GM19043 (cell line): ENCODE results near the gene FOXS1.

Experiments
- ATAC-seq: cut with Tn5 transposase; IDR thresholded peaks from one replicate; pipeline ENCODE4 v1.9.1; 2021; ENCODE audit warnings: low read depth; ENCODE audit not compliant: unreplicated experiment

The FOXS1 gene

DNA sequence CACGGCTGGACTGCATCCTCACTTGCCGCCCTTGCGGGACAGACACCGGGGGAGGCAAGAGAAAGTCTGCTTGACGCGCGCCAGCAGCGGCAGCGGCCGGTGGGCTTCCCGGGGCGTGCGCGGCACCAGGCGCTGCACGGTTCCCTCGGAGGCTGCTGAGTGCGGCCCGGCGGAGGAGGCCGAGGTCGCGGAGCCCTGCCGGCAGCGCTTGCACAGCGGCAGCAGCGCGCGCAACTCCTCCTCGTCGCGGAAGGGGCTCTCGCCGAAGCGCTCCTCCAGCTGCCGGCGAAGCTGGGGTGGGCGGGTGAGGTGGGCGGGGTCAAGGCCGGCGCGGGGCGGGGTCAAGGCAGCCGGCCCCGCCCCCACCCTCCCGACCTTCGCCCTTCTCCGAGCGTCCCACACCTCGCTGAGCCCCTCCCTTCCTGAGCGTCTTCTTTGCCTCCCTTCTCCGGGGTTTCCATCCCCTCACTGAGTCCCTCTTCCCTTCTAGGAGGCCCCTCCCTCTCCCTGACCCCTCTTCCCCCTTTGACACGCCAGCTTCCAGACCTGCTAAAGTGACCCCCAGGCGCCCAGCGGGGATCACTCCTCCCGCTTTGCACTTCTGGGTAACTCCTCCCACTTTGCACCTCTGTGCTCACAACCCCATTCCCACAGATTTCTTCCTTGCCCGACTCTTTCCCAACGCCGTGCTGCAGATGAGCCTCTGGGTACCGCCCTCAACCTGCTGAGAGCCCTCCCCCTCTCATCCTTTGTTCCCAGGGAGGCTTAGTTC is 16.2 kb upstream of the FOXS1 start:
- no peak for ATAC-seq

DNA sequence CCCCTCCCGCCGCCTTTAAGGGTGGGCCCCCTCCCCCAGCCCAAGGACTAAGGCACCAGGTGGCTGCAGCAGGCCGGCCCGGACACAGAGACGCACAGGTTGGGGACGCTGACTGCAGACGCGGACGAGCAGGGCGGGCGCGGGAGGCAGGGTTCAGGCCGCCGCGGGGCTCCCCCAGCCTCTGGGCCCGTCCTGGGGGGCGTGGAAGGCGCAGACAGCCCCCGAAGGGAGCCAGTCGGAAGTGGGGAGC is 15.7 kb upstream of the FOXS1 start:
- no peak for ATAC-seq

DNA sequence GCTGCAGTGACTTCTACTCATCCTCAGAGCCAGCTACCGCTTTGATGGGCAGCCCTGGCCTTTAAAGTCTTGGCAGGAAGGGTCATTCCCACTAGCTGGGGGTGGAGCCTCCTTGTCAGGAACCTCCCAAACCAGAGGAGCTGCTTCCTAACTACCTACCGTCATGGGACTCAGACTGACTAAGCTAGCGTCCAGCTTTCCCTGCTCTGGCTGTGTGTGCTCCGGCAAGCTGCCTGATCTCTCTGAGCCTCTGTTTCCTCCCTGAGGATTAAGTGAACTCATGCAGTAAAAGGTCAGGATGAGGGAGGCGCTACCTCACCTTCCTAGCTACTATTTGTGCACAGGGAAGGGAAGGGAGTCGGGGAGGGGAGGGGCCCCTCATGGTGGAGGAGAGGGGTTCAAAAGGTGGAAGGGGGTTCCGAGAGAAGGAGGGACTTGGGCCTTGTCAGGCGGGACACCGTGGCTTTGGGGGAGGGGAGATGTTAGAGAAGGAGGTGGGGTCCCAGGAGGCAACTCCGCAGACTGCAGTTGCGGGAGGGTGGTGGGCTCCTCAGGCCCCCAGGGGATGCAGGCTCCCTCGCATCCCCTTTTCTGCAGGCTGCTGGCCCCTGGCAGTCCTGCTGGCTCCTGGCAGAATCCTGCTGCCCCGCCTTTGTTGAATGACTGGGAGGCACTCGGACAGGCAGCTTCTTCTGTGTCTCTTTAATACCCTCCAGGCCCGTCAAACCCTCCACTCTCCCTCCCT is 15.2 kb upstream of the FOXS1 start:
- ATAC-seq: no peak

DNA sequence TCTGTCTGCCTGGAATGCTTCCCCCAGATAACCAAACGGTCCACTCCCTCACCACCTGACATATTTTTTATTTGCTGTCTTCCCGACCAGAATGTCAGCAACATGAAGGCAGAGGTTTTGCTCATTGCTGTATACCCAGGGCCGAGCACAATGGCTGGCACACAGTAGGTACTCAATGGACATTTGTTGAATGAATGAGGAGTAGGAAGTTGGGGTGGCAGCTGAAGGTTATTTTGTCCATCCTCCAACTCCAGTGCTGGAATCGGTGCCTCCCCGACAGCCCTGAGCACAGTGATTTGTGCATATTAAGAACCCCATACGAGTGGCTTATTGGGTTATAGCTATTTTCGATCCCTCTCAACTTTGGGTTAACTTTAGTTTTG is 14.6 kb upstream of the FOXS1 start:
- ATAC-seq: no peak

DNA sequence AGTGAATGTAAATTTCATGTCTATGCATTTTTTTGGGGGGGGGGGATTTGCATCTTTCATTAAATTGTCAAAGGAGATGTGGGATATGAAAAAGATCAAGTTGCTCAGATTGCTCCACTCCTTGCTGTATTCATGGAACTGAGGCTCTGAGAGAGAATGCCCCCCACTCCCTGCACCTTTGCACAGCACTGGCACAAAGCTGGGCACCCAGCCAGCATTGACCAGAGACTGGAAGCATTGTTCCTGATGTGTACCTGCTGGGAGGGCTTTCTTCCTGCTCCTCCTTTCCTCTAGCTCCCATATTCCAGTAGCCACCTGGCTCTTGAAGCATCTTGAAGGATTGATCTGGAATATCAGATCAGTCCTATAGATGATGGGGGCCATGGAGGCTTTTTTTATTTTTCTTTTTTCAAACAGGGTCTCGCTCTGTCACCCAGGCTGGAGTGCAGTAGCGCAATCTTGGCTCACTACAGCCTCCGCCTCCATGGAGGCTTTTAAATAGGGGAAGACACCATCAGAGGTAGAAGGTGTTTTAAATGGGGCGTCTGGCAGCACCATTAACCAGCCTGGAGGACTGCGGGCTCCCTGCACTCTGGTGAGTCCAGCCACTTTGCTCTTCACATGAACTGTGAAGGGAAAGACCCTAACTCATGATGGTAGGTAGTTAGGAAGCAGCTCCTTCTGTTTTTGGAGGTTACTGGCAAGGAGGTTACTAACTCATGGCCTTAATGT is 14.0 kb upstream of the FOXS1 start:
- ATAC-seq: no peak

DNA sequence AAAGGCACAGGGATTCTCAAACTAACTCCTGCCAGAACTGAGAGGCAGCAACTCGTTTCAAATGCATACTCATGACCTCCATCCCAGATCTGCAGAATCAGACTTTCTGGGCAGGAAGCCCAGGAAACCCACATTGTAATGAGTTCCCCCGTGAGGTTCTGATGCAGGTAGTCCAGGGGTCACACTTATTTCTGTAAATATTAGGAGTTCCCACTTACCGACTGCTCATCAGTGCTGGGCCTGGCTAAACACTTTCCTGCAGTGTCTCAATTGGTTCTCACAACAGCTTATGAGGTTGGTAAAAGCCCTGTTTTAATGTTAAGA is 13.3 kb upstream of the FOXS1 start:
- no peak for ATAC-seq

DNA sequence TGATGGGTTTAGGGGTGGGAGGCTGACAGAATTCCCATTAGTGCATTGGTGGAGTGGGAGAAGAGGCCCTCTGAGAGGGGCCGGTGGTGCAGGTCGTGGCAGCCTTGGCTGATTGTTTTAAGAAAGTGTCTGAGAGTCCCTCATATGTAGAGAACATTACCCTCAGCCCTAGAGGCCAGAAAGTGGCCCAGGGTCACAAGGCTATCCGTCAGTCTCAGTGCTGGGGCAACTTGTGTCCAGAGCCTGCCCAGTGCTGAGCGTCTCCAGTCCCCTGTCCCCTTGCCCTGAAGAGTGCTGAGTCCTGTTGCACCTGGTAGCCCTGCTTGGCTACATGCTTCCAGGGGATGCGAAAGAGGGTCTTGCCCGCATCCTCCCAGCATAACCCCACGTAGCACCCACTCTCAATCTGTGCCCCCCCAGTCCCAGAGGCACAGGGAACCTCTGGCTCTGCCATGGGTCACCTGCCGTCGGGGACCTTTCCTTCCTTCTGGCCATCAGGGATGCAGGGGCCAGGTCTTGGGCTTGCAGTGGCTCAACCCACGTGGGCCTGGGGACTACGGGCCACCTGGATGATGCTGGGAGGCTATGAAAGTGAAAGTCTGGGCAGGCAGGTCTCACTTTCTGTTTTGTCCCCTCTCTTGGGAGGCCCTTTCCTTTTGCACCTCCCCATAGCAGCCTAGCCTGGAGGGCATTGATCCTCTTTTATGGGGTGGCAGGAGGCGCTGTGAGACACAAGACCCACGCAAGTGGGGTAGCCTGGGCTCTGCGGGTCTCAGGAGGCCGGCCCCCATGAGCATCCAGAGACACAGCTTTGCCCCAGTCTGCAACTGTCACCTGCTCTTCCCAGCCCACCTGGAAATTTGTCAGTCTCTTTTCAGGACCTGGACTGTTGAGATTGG is 12.7 kb upstream of the FOXS1 start:
- peak; percentile 67 for ATAC-seq

DNA sequence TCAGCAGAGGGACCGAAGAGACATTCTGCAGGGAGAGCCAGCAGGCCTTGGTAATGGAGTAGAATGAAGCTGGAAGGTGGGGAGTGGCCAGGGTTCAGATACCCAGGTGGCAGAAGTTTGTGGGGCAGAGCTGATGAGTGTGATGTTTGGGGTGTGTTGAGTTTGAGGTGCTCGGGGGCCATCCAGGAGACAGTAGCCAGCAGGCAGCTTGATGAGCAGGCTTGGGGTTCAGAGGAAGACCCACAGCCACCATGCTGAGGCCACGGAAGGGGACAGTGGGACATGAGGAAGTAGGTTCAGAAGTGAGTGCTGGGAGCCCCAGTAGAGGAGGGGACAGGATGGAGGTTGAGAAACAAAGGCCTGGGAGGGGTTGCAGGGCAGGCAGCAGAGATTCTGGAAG is 11.1 kb upstream of the FOXS1 start:
- ATAC-seq: no peak

DNA sequence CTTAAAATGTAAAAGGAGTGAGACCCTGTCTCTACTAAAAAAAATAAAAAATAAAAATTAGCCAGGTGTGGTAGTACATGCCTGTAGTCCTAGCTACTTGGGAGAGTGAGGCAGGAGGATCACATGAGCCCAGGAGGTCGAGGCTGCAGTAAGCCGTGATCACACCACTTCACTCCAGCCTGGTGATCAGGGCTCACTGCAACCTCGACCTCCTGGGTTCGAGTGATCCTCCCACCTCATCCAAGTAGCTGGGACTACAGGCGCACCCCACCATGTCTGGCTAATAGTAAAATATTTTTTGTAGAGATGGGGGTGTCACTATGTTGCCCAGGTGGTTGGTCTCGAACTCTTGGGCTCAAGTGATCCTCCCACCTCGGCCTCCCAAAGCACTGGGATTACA is 8.1 kb upstream of the FOXS1 start:
- no peak for ATAC-seq

DNA sequence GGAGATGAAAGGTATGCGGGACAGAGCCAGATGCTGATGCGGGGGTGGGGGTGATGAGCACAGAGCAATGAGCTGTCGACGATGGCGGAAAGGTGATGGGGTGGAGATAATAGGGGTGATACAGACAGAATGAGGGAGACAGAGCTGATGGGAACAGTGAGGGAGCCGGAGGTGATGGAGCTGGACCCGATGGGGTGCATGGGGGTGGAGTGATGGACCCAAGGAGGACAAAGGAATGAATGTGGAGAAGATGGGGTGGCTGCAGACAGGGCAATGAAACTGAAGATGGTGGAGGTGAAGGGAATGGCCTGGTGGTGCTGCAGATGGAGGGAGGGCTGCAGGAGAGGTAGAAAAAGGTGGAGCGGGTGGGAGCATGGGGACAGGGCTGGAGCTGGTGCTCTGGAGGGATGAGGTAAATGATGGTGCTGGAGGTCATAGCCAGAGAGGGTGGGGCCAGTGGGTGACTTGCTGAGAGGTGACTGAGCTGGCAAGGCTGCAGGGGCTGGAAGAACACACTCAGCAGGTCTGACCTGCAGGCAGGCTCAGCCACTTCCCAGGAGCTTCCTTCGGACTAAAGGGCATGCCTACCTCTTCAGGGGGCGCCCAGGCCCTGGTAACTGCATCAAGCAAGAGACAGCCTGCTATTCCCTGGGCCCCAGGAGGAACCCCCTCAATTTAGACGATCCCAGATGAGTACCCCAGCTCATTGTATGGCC is 6.0 kb upstream of the FOXS1 start:
- ATAC-seq: no peak

DNA sequence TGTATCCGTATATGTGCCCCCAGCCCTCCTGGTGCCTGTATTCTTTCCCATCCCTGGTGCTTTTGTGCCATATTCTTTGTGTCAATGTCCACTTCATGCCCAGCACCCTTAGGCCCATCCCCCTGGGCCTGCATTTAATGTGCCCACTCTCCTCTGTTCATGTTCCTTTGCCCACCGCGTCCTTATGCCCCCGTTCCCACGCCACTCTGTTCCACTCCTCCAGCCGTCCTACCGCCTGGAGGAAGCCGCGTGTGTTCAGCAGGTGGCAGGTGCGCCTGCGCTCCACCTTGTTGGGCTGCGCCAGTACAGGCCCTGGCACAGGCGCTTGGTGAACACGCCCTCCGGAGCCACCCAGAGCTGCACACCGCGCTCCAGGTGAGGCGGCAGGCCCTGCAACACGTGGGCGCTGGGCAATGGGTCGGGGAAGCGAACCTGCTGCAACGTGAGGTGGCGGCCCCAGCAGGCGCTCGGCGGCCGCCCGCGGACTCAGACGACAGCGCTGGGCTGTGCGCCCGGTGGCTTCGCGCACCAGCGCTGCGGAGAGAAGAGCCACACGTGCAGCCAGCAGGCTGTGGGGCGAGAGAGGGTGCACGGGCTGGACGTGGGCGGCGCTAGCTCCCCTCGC is 4.0 kb upstream of the FOXS1 start:
- no peak for ATAC-seq

DNA sequence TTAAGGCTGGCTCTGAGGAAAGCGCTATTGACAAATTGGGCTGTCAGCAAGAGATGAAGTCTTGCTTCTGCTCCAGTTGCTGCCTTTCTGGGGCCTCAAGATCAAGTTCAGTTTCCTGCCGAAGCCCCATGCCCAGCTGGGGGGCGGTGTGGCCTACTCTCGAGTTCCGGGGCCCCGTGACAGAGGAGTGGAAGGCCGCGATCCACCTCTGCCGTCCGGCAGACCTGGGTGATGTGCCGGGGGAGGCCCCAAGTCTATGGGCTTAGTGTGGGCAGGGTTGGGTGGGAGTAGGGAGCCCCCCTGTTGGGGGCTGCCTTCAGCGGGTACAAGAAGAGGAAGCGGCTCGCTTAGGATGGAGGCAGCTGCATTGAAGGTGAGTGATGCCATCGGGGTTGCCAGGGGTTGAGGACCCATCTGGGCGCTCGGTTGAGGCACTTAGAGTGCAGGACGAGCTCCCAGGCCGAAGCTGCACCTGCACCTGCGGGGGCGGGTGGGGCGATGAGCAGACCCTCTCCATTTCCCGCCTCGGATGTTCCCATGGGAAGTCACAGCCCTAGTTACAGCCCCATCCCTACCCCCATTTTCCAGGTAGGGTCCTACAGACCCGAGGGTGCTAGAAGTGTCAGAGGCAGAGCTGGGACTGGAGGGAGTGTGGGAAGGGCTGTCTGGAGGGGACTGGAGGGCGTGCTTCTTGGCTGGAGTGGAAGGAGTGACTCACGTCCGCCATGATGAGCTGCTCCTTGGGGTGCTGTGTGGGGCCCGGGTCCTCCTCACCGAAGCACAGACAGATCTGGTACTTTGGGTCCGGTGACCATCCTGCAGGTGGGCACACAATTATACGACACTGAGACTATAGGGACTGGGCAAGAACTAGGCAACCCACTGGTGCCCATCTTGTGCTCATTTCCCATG is 2.9 kb upstream of the FOXS1 start:
- ATAC-seq: no peak

DNA sequence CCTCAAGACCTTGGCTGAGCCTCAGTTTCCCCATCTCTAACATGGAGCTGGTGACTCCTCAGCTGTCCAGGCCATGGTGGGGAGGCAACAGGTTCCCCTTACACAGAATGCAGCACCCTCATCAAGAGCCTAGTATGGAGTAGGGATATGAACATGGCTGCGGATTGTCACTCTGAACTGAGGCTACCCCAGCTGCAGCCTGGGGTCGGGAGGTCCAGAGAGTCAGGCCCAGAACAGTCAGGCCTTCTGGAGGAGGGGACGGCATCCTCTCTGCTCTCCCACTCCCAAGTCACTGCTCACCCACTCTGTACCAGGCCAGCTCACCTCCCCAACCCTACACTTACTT is 1.4 kb upstream of the FOXS1 start:
- ATAC-seq: no peak

DNA sequence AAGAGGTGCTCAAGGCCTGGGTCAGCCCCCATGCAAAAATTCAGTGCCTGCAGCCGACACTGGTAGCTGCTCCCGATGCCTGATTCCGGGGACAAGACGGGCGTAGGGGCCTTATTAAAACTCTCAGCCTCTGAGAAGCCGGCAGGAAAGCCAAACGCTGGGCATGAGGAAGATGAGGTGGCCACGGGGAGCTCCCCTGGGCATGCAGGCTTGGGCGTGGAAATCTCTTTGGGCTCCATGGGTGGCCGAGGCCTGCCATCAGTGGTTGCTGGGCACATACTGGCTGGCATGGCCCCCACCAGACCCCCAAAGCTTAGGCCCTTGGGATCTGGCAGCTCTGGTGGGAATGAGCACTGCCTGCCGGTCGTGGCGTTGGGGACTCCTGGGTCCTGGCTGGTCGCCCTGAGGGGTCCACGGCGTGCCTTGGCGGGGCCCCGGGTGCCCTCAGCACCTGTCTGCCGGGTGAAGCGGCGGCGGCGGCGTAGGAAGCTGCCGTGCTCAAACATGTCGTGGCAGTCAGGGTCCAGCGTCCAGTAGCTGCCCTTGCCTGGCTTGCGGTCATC is 586 bp downstream of the FOXS1 start:
- no peak for ATAC-seq

DNA sequence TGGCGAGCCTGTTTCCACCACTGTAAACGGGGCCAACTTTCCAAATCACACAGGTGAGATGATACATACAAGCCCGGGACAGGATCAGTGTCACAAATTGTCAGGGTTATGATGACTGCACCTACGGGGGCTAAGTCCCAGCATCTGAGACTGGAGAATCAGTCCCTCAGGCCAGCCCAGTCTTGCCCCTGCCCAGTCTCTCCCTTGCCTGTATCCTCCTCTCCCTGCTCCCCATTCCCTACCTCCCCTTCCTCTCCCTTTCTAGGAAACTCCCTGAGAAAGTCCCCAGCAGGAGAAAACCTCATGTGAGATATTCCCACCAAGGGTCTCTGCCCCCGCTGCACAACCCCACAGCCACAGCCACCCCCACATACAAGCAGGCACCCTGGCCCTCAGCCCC is 1.5 kb downstream of the FOXS1 start:
- ATAC-seq: no peak

DNA sequence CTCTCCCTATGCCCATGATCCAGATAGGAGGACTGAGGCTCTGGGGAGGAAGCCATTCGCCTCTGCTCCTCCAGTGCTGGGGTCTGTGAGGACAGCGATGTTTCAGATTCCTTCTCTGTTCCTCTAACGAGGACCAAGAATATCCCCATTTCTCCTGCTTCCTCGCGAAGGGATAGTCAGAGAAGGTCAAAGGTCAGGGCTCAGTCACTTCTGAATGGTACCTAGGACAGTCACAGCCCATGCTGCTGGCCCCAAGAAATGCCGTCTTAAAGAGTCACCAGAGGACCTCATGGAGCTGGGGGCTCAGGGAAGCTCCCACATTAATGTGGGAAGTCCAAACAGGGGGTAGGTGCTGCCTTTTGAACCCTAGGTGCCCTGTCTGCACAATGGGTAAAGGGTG is 2.1 kb downstream of the FOXS1 start:
- no peak for ATAC-seq

DNA sequence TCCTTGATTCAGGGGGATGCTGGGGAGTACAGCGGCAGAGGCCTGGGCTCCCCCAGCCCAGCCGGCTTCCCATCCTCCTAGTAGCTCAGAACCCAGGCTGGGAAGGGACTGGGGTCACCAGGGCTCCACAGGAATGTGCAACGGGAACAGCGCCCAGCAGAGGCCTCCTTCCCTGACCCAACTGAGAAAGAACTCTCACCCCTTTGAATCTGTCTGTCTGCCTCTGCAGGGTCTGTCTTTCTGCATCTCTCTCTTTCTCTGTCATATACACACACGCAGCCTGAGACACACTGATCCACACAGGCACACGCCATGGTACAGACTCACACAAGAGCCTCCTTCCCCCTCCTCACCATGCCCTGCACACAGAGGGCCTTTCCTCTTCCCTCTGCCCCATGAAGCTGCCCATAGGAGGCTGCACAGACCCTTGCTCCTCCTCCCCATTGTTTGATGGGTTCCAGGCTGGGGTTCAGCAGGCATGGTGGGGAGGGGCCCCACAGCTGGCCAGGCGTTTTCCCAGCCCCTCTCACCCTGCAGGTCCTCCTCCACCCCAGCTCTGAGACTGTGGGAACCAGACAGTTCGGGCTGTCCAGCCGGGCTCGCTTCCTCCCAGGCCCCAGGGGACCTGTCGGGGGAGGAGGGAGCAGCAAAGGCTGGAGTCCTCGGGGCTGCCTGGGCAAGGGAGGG is 2.8 kb downstream of the FOXS1 start:
- ATAC-seq: no peak

DNA sequence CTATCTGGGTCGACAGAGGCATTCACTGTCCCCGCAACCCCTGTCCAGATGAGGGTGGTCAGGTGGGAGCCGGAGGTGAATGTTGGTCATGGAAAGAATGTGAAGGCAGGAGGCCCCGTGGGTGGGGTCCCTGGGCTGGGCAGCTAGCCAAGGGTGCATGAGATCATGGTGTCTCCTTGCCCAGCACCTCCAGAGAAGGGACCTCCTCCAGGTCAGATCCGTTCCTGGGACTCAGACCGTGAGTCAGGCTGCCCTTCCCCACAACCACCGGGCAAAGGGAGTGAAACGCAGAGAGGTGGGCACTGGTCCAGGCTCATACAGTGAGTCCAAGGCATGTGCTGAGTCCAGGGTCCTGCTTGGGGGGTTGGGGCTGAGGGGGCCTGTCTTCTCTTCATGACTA is 3.5 kb downstream of the FOXS1 start:
- ATAC-seq: no peak
